Prostate gland (tissue), 2 donors: ENCODE data around the gene RRAS. TPM values are rescaled to one million over a fixed set of nuclear protein-coding genes. Genes with fewer than 3 reads are reported as not detected.
"Not testable (repeated sequence)": the region's sequence is repeated elsewhere in the genome, so short reads cannot be mapped to it uniquely, and the experiment has no call there.

Experiments
- DNase-seq: peaks from one replicate; pipeline ENCODE4 v3.0.0-alpha.2; 2019; ENCODE audit warnings: low spot score
- H3K27ac ChIP-seq, 2 donors: fragments of 200-600 bp; sonication (generic); 2 replicates each; pipeline ENCODE4 v1.5.1; 2017 to 2019
- H3K27me3 ChIP-seq: fragments of 200-600 bp; sonication (generic); replicated peaks from 2 replicates; pipeline ENCODE4 v1.5.1; 2019; ENCODE audit not compliant: insufficient read depth
- H3K36me3 ChIP-seq, 2 donors: fragments of 200-600 bp; sonication (generic); 1 replicate in 1 of 2; 2 replicates in 1 of 2; pipeline versions ENCODE4 v1.5.1 to v1.8.1; 2017 to 2019
- H3K4me1 ChIP-seq: fragments of 200-600 bp; sonication (generic); replicated peaks from 2 replicates; pipeline ENCODE4 v1.5.1; 2019
- H3K4me3 ChIP-seq, 2 donors: fragments of 200-600 bp; sonication (generic); 2 replicates each; pipeline ENCODE4 v1.5.1; 2017 to 2019
- H3K9me3 ChIP-seq: fragments of 200-600 bp; sonication (generic); 2 replicates; pipeline ENCODE4 v1.5.1; 2017
- CTCF ChIP-seq, 4 experiments: fragments of 200-600 bp in 2 of 4; fragments of 450-650 bp in 2 of 4; sonication (generic) in 2 of 4; IDR thresholded peaks; 1 replicate in 3 of 4; 2 replicates in 1 of 4; pipeline ENCODE4 v1.5.1; 2016 to 2019; ENCODE audit warnings: antibody characterized with exemption in 4 of 4, mild to moderate bottlenecking in 2 of 4, moderate library complexity in 2 of 4
- POLR2A ChIP-seq: fragments of 450-650 bp; IDR thresholded peaks from one replicate; pipeline ENCODE4 v1.6.1; 2016; ENCODE audit warnings: antibody characterized with exemption, mild to moderate bottlenecking
- POLR2AphosphoS5 ChIP-seq: sonication (generic); formaldehyde crosslinking; IDR thresholded peaks from one replicate; pipeline ENCODE4 v1.6.1; 2017; ENCODE audit warnings: antibody characterized with exemption
- WGBS: methylation state at CpG from one replicate; pipeline ENCODE4 v1.1.5; 2018; 5-methylcytosine and 5-hydroxymethylcytosine counted together
- intact Hi-C: fragments of 100-400 bp; cut with DNase I; formaldehyde crosslinking; loops from one replicate; pipeline ENCODE4 v1.14.2; 2022
- total RNA-seq, 2 donors: library from RNA; depleted of rRNA; stranded (reverse); fragments of >200 nt; gene quantifications; one replicate each; pipeline ENCODE4 v1.1.0, GENCODE V29; 2016

RRAS gene
- total RNA-seq, 2 donors from 2014 or later = 59.1 to 72.3 TPM

GRCh38 chr19:49636233-49636932 lies 3.6 kb downstream of the RRAS start:
- no peak overlapping the region for H3K4me3 ChIP-seq
- WGBS = 70% methylated on average over 30 of the region's 30 CpGs
- no peaks in the 10 kb centered on the region for H3K9me3 ChIP-seq
- intact Hi-C loops = no loop called here
- no peak overlapping the region for H3K27ac ChIP-seq
- no peaks in the 10 kb centered on the region for H3K27me3 ChIP-seq
- no peaks in the 10 kb centered on the region for H3K36me3 ChIP-seq
- H3K4me1 ChIP-seq = peaks cover 9% of the 10 kb centered on the region
- TF ChIP-seq CTCF (IDR thresholded peaks at IDR 0.05) (no peak), POLR2A (no peak), POLR2AphosphoS5 (no peak)
- no peak for DNase-seq

- Histone ChIP-seq H3K9me3 (no peaks in the 10 kb centered on the region), H3K4me1 (peaks cover 11% of the 10 kb centered on the region), H3K4me3 (no peak overlapping the region), H3K27me3 (no peaks in the 10 kb centered on the region), H3K27ac (no peak overlapping the region), H3K36me3 (no peaks in the 10 kb centered on the region)
- intact Hi-C loops = no loop called here
- no peak for TF ChIP-seq CTCF (IDR thresholded peaks at IDR 0.05)
- TF ChIP-seq POLR2AphosphoS5 = no peak
- TF ChIP-seq POLR2A = no peak
- 34% methylated on average over 22 of the region's 24 CpGs for WGBS
- DNase-seq = no peak
These were observed 4.3 kb downstream of the RRAS start for GRCh38 chr19:49635530-49636232.

- 79% methylated on average over 9 of the region's 9 CpGs for WGBS
- DNase-seq, H3K9me3 ChIP-seq, H3K4me3 ChIP-seq, intact Hi-C loops, H3K27me3 ChIP-seq, H3K4me1 ChIP-seq, H3K27ac ChIP-seq, H3K36me3 ChIP-seq: not testable (repeated sequence)
These were observed 6.7 kb downstream of the RRAS start for GRCh38 chr19:49633273-49633672.

- no peak overlapping the region for H3K4me3 ChIP-seq
- 95% methylated on average over 5 of the region's 5 CpGs for WGBS
- no peak for TF ChIP-seq POLR2AphosphoS5
- TF ChIP-seq POLR2A = no peak
- TF ChIP-seq CTCF (IDR thresholded peaks at IDR 0.05) = no peak
These were observed 7.4 kb downstream of the RRAS start for GRCh38 chr19:49632576-49632975.

GRCh38 chr19:49631610-49632192 lies 8.2 kb downstream of the RRAS start:
- 89% methylated on average over 19 of the region's 19 CpGs for WGBS
- Histone ChIP-seq H3K27me3 (no peaks in the 10 kb centered on the region), H3K4me3 (no peak overlapping the region), H3K27ac (peak overlapping the region; percentile 22 to 33), H3K36me3 (no peaks in the 10 kb centered on the region), H3K4me1 (peaks cover 5% of the 10 kb centered on the region), H3K9me3 (no peaks in the 10 kb centered on the region)
- TF ChIP-seq CTCF (IDR thresholded peaks at IDR 0.05) (no peak), POLR2AphosphoS5 (no peak), POLR2A (no peak)
- intact Hi-C loops = no loop called here
- DNase-seq = no peak

More at GRCh38 chr19:49632576-49632975, 7.4 kb downstream of the RRAS start:
- no peak overlapping the region for H3K27ac ChIP-seq
- no peaks in the 10 kb centered on the region for H3K9me3 ChIP-seq
- peaks cover 5% of the 10 kb centered on the region for H3K4me1 ChIP-seq
- intact Hi-C loops = no loop called here
- H3K27me3 ChIP-seq = no peaks in the 10 kb centered on the region
- no peaks in the 10 kb centered on the region for H3K36me3 ChIP-seq
- no peak for DNase-seq
